DOHH2 (cell line): ENCODE results near the gene TTC21A.

Experiments
- CTCF ChIP-seq: fragments of 200-600 bp; sonication (generic); IDR thresholded peaks from one replicate; pipeline ENCODE4 v1.5.1; 2014; ENCODE audit warnings: antibody characterized with exemption, mild to moderate bottlenecking, low read depth, low read length; ENCODE audit not compliant: poor library complexity, severe bottlenecking
- EZH2phosphoT487 ChIP-seq: fragments of 200-600 bp; sonication (generic); IDR thresholded peaks from 2 replicates; pipeline ENCODE4 v1.6.1; 2017; ENCODE audit warnings: borderline replicate concordance, mild to moderate bottlenecking, antibody characterized with exemption, low read length, moderate library complexity, mixed read lengths

- TF ChIP-seq CTCF (no peak), EZH2phosphoT487 (no peak)
These were observed 41.1 kb downstream of the TTC21A start for GRCh38 chr3:39148435-39149058.
